GM12878 (cell line): ENCODE measurements around the gene KRTAP9-9. TPM values are rescaled to one million over a fixed set of nuclear protein-coding genes. Genes with fewer than 3 reads are reported as not detected.

Source experiments
- ATAC-seq: fragments of 200-7000 bp; cut with Tn5 transposase; 3 replicates; pipeline ENCODE4 v1.9.1; 2020; ENCODE audit warnings: mild to moderate bottlenecking, moderate library complexity
- BruUV-seq: library from RNA; stranded (reverse); fragments of 400-500 nt; replicated peaks from 2 replicates; lab custom pipeline; 2021; lab: Mats Ljungman, UMichigan
- CTCF ChIA-PET: fragments of 300-600 bp; sonication (Branson Sonifier 250); formaldehyde crosslinking; extraction: SDS; loops from one replicate; lab custom pipeline; 2021; ENCODE audit warnings: inconsistent platforms; lab: Yijun Ruan, JAX
- POLR2A ChIA-PET: fragments of 350-600 bp; formaldehyde crosslinking; extraction: SDS; loops from one replicate; lab custom pipeline; 2021; ENCODE audit warnings: inconsistent platforms; lab: Charles Lee
- RAD21 ChIA-PET: fragments of 300-600 bp; sonication (Branson Sonifier 250); formaldehyde crosslinking; loops from one replicate; lab custom pipeline; 2023; ENCODE audit warnings: antibody characterized with exemption; ENCODE audit not compliant: unreplicated experiment; lab: Charles Lee
- SMC1A ChIA-PET: fragments of 300-600 bp; sonication (Branson Sonifier 250); formaldehyde crosslinking; loops from one replicate; lab custom pipeline; 2023; ENCODE audit not compliant: unreplicated experiment, uncharacterized antibody; lab: Charles Lee
- DNase-seq: peaks from one replicate; pipeline ENCODE4 v3.0.0-alpha.2; 2011; ENCODE audit warnings: low read depth, low spot score
- FAIRE-seq: peaks from 3 replicates; lab custom pipeline; 2011; peaks lifted over from hg19 to GRCh38; lab: Jason Lieb, UNC
- H2AFZ ChIP-seq: 2 replicates; pipeline ENCODE4 v1.6.0; 2011; ENCODE audit warnings: low read depth, low read length, control low read depth; ENCODE audit not compliant: control insufficient read depth
- H3K27ac ChIP-seq: 2 replicates; pipeline ENCODE4 v1.5.1; 2011; ENCODE audit warnings: control low read depth; ENCODE audit not compliant: control insufficient read depth, insufficient read depth
- H3K27me3 ChIP-seq, 2 experiments: replicated peaks in 1 of 2; 2 replicates each; pipeline versions ENCODE4 v1.6.0 to v1.6.1; 2011; ENCODE audit warnings: low read length in 1 of 2; ENCODE audit not compliant: control insufficient read depth in 2 of 2, insufficient read depth in 2 of 2
- H3K36me3 ChIP-seq, 2 experiments: 2 replicates each; pipeline ENCODE4 v1.5.1; 2011; ENCODE audit warnings: low read length in 1 of 2; ENCODE audit not compliant: control insufficient read depth in 2 of 2, insufficient read depth in 2 of 2
- H3K4me1 ChIP-seq: 2 replicates; pipeline ENCODE4 v1.6.1; 2011; ENCODE audit warnings: mild to moderate bottlenecking, low read length, moderate library complexity, mixed read lengths; ENCODE audit not compliant: control insufficient read depth, insufficient read depth
- H3K4me2 ChIP-seq: 2 replicates; pipeline ENCODE4 v1.6.0; 2011; ENCODE audit warnings: control low read depth; ENCODE audit not compliant: control insufficient read depth, insufficient read depth
- H3K4me3 ChIP-seq: fragments of 200-600 bp; sonication (generic); 2 replicates; pipeline ENCODE4 v1.5.1; 2016
- H3K79me2 ChIP-seq: 2 replicates; pipeline ENCODE4 v1.6.0; 2011; ENCODE audit warnings: low read length; ENCODE audit not compliant: control insufficient read depth, insufficient read depth
- H3K9ac ChIP-seq: 2 replicates; pipeline ENCODE4 v1.8.0; 2011; ENCODE audit warnings: low read length, control low read depth, mixed read lengths; ENCODE audit not compliant: control insufficient read depth, insufficient read depth
- H3K9me3 ChIP-seq: replicated peaks from 3 replicates; pipeline ENCODE4 v1.5.1; 2011; ENCODE audit warnings: mild to moderate bottlenecking, low read length; ENCODE audit not compliant: control insufficient read depth, insufficient read depth
- H4K20me1 ChIP-seq: 2 replicates; pipeline ENCODE4 v1.6.0; 2011; ENCODE audit not compliant: control insufficient read depth, insufficient read depth
- ATF3 ChIP-seq: IDR thresholded peaks from 2 replicates; pipeline ENCODE4 v1.6.1; 2011; ENCODE audit warnings: low read depth, mild to moderate bottlenecking, low read length, moderate library complexity, borderline replicate concordance; ENCODE audit errors: extremely low read depth
- CHD4 ChIP-seq: fragments of 200-600 bp; sonication (generic); IDR thresholded peaks from 2 replicates; pipeline ENCODE4 v1.6.1; 2016; ENCODE audit warnings: mild to moderate bottlenecking
- KDM1A ChIP-seq: fragments of 200-600 bp; sonication (generic); IDR thresholded peaks from 2 replicates; pipeline ENCODE4 v1.6.1; 2016; ENCODE audit warnings: borderline replicate concordance
- MYC ChIP-seq: IDR thresholded peaks from 2 replicates; pipeline ENCODE4 v1.6.1; 2011; ENCODE audit warnings: mild to moderate bottlenecking, low read length, moderate library complexity, inconsistent platforms; ENCODE audit not compliant: insufficient read depth, insufficient replicate concordance, insufficient read length, severe bottlenecking
- SPI1 ChIP-seq: IDR thresholded peaks from 2 replicates; pipeline ENCODE4 v1.6.1; 2011; ENCODE audit warnings: low read depth, mild to moderate bottlenecking, low read length, moderate library complexity, borderline replicate concordance; ENCODE audit not compliant: insufficient read depth
- TARDBP ChIP-seq: IDR thresholded peaks from 2 replicates; pipeline ENCODE4 v1.6.1; 2016; ENCODE audit warnings: borderline replicate concordance
- TBL1XR1 ChIP-seq: IDR thresholded peaks from 2 replicates; pipeline ENCODE4 v1.6.1; 2012; ENCODE audit warnings: low read depth, low read length, improper control_type of control experiment
- YBX1 ChIP-seq: fragments of 450-650 bp; IDR thresholded peaks from 2 replicates; pipeline ENCODE4 v1.6.1; 2016; ENCODE audit warnings: antibody characterized with exemption
- ZNF24 ChIP-seq: fragments of 450-650 bp; IDR thresholded peaks from 2 replicates; pipeline ENCODE4 v1.6.1; 2017; ENCODE audit warnings: antibody characterized with exemption, mild to moderate bottlenecking
- ZZZ3 ChIP-seq: IDR thresholded peaks from 2 replicates; pipeline ENCODE4 v1.6.1; 2011; ENCODE audit warnings: low read depth; ENCODE audit not compliant: control insufficient read depth, insufficient read length
- in situ Hi-C: fragments of 300-500 bp; cut with MboI; formaldehyde crosslinking; loops from 9 replicates; pipeline ENCODE4 v1.14.3; 2018; ENCODE audit warnings: mixed read lengths
- intact Hi-C: fragments of 100-400 bp; cut with micrococcal nuclease; formaldehyde crosslinking; loops from one replicate; pipeline ENCODE4 v1.14.2; 2022; ENCODE audit not compliant: unreplicated experiment
- polyA plus RNA-seq, 11 experiments: library from polyadenylated mRNA; depleted of rRNA in 4 of 11; unstranded in 6 of 11; stranded (reverse) in 5 of 11; fragments of >200 nt; fragmentation: Nextera tagmentation in 4 of 11; fragmentation: Illumina TruSeq in 1 of 11; extraction: Ambion mirVana in 4 of 11; extraction: Trizol in 1 of 11; gene quantifications; 1 replicate in 1 of 11; 2 replicates in 10 of 11; pipeline versions ENCODE4 v1.2.1 to v1.2.3, GENCODE V29; 2011 to 2016; ENCODE audit warnings: inconsistent platforms in 2 of 11, missing spikeins in 2 of 11, low read depth in 1 of 11
- total RNA-seq, 4 experiments: library from RNA; depleted of rRNA in 3 of 4; stranded (reverse); fragments of >200 nt in 3 of 4; fragmentation: Illumina TruSeq in 1 of 4; extraction: Trizol in 1 of 4; gene quantifications; 2 replicates each; pipeline versions ENCODE4 v1.2.1 to v1.2.3, GENCODE V29; 2013 to 2021

KRTAP9-9 gene
- total and polyA plus RNA-seq, 10 of the 15 experiments (the other 5 are each of a cell fraction or from before 2014, with no cell fraction given) = not detected

- BruUV-seq = no TSS peak
- in situ Hi-C loops (no loop called here), intact Hi-C loops (no loop called here)
- Histone ChIP-seq H3K79me2 (no peaks in the 10 kb centered on the region), H2AFZ (no peak overlapping the region), H3K36me3 (no peaks in the 10 kb centered on the region), H3K9ac (no peak overlapping the region), H3K9me3 (no peaks in the 10 kb centered on the region), H3K27me3 (no peaks in the 10 kb centered on the region; a peak in 2 of 4 replicates), H3K27ac (no peak overlapping the region), H3K4me2 (no peak overlapping the region), H3K4me3 (no peak overlapping the region), H3K4me1 (no peaks in the 10 kb centered on the region), H4K20me1 (no peaks in the 10 kb centered on the region)
- no peak for DNase-seq
- TF ChIP-seq YBX1 (no peak), ZZZ3 (no peak), TBL1XR1 (no peak), MYC (no peak), CHD4 (no peak), KDM1A (no peak), ZNF24 (no peak), TARDBP (no peak), ATF3 (no peak), SPI1 (no peak)
- no peak for FAIRE-seq
- RAD21 ChIA-PET = no interaction called here
- POLR2A ChIA-PET = no interaction called here
- no peak for ATAC-seq
- CTCF ChIA-PET = no interaction called here
- SMC1A ChIA-PET = no interaction called here
Observed at GRCh38 chr17:41258406-41258805, 3.2 kb downstream of the KRTAP9-9 start.
